Right ventricle myocardium inferior (tissue), 1 donor: Measurements from ENCODE around the gene PLCXD3. TPM values are rescaled to one million over a fixed set of nuclear protein-coding genes. Genes with fewer than 3 reads are reported as not detected.
"Not testable (repeated sequence)": the region's sequence is repeated elsewhere in the genome, so short reads cannot be mapped to it uniquely, and the experiment has no call there.

ENCODE experiments used
- ATAC-seq: fragments of 200-7000 bp; cut with Tn5 transposase; one replicate; pipeline ENCODE4 v1.9.1; 2020; ENCODE audit warnings: mild to moderate bottlenecking, moderate library complexity
- DNase-seq: peaks from one replicate; pipeline ENCODE4 v3.0.0; 2021; ENCODE audit errors: missing footprints
- intact Hi-C: fragments of 100-400 bp; cut with DNase I; formaldehyde crosslinking; loops from one replicate; pipeline ENCODE4 v1.11.0; 2022
- total RNA-seq: library from RNA; stranded (reverse); fragmentation: NEBNext Ultra II Directional; extraction: Animal tissue kit (Norgen Biotek cat#: 25700); gene quantifications from one replicate; pipeline ENCODE4 v1.2.1, GENCODE V29; 2021
- donor health status: DM: no; HTN: yes; CAD: no; lungs with severe emphysema.

The PLCXD3 gene
- total RNA-seq, 1 donor from 2014 or later = 76.6 TPM

GRCh38 chr5:41325074-41325473 lies 185.3 kb downstream of the PLCXD3 start:
- DNase-seq (no peak), ATAC-seq (no peak)
- intact Hi-C loops = no loop called here

DNA sequence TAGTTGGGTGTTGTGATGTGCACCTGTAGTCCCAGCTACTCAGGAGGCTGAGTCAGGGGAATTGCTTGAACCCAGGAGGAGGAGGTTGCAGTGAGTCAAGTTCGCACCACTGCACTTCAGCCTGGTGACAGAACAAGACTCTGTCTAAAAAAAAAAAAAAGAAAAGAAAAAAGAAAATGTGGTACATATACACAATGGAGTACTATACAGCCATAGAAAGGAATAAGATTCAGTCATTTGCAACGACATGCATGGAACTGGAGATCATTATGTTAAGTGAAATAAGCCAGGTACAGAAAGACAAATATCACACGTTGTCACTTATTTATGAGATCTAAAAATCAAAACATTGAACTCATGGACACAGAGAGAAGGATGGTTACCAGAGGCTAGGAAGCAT lies 187.6 kb downstream of the PLCXD3 start:
- ATAC-seq, DNase-seq, intact Hi-C loops: not testable (repeated sequence)

DNA sequence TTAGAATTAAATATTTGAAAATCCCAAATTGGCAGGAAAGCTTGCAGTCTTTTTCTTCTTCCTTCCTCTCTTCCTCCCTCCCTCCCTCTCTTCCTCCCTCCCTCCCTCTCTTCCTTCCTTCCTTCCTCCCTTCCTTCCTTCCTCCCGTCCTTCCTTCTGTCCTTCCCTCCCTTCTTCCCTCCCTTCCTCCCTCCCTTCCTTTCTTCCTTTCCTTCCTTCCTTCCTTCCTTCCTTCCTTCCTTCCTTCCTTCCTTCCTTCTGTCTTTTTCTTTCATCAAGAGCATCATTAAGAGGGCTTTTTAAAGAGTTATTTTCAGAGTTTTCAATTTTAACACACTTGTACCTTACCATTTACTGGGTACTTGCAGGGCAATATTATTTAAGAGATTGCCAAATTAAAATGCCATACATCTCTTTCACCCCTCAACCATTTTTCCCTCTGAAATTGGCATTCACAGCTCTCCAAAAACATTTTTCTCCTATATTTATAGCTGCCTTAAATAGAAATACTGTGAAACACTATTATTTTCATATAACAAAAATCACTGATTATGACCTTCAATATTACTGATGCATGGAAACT lies 197.8 kb downstream of the PLCXD3 start:
- ATAC-seq (no peak), DNase-seq (no peak)
- intact Hi-C loops = no loop called here

- intact Hi-C loops = no loop called here
- no peak for DNase-seq
- no peak for ATAC-seq
Measured at GRCh38 chr5:41312066-41312465, 198.3 kb downstream of the PLCXD3 start.

GRCh38 chr5:41309275-41309674 lies 201.1 kb downstream of the PLCXD3 start:
- ATAC-seq (no peak), DNase-seq (no peak)
- intact Hi-C loops = no loop called here

DNA sequence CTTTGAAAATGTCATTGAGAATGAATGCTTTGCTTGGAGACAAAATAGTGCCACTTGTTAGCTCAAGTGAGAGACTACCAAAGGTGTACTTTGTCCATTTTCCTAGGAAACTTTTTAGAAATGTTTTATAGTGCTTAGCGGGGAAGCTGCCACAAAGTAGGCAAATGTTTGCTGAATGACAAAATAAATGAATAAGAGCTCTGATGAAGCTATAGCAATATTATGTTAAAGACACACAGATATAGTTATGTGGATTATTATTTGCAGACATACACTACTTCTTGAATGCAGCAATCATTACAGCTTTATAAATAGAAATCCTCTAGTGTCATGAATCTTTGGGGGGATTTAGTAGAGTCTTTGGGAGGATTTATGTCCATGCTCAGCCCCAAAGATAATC lies 204.4 kb downstream of the PLCXD3 start:
- no peak for ATAC-seq
- no peak for DNase-seq

GRCh38 chr5:41305056-41305455 lies 205.3 kb downstream of the PLCXD3 start:
- intact Hi-C loops = no loop called here
- ATAC-seq = no peak

More for the DNA sequence above, 204.4 kb downstream of the PLCXD3 start:
- intact Hi-C loops = no loop called here

DNA sequence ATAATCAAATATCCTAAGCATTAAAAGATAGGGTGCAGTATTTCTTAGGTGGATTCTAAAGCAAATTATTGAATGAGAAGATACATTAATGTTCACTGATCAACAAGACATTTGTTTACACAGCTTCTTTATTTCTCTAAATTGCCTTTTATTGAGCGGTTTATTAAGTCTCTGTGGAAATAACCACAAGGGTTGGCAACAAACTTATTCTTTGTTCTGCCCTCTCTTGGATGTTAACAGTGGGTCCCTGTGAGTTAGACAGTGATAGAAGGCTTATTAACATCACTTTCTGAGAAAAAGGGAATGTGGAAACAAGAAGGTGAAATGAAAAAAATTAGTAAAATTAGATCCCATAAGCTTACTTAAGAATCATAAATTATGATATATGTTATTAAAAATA lies 214.3 kb downstream of the PLCXD3 start:
- DNase-seq (no peak), ATAC-seq (no peak)
- intact Hi-C loops = no loop called here

More at GRCh38 chr5:41305056-41305455, 205.3 kb downstream of the PLCXD3 start:
- no peak for DNase-seq

- intact Hi-C loops = no loop called here
- no peak for DNase-seq
- no peak for ATAC-seq
Measured at GRCh38 chr5:41291323-41291722, 219.1 kb downstream of the PLCXD3 start.

DNA sequence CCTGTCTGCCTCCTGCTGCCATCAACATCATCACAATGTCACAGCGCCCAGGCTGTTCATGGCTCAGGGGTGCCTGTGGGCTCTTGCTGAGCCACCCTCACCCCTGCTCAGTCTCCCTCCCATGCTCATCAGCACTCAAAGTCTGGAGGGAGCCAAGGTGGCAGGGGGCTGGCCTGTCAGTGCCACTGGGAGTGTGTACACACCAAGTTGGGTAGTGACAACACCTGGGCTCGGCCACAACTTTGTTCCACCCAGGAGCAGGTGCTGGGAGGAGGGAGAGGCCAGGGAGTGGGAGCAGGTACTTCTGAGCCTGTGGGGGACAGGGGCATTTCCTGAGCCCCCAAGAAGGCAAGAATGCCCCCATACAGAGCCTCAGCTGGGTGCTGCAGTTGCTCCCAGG lies 219.6 kb downstream of the PLCXD3 start:
- intact Hi-C loops = no loop called here
- no peak for DNase-seq
- ATAC-seq = no peak

DNA sequence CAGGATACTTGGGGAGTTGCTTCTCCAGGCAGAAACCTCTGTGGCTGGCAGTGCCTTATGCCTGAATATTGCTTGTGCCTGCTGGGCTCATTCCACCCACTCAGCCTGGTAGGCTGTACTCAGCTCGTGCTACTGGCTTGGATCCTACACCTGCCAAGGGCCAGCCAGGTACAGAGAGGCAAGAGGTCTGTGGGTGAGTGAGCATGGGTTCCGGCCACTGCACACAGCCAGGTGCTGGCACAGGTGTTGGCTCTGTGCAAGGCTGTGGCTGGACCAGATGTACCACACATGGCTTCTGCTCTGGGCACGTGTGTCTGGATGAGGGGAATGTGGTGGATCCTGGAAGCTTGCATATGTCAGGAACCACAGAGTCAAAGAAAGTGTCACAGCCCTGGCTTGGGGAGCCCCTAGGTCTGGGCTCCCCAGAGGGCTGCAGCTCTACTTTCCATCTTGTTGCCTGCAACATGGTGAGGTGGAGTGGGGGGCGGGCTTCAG lies 220.4 kb downstream of the PLCXD3 start:
- DNase-seq (peak; percentile 55), ATAC-seq (no peak)
- intact Hi-C loops = loop anchor here (10.0 kb wide), 1 partner anchor 545 kb away; no protein-coding TSS in a partner anchor

GRCh38 chr5:41286696-41287095 lies 223.7 kb downstream of the PLCXD3 start:
- DNase-seq (no peak), ATAC-seq (peak; percentile 19)
- intact Hi-C loops = loop anchor here (10.0 kb wide), 1 partner anchor 548 kb away; no protein-coding TSS in a partner anchor

DNA sequence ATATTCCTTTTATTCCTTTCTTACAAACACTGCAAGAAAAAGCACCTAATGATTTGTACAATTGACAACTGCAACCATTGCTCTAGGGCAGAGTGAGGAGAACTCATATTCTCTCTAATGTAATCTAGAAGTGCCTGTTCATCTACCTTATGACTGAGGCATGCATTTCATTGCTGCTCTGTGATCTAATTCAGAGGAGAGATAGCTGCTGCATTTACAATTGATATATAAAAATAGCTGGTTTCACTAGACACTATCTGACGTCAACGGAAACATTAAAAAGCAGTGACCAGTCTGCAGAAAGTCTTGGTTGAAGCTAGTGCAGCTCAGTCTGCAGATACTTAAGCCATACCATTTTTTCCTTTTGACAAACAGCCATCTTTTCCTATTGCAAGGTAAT lies 224.2 kb downstream of the PLCXD3 start:
- ATAC-seq (peak; percentile 16), DNase-seq (no peak)
- intact Hi-C loops = loop anchor here (10.0 kb wide), 1 partner anchor 549 kb away; no protein-coding TSS in a partner anchor

DNA sequence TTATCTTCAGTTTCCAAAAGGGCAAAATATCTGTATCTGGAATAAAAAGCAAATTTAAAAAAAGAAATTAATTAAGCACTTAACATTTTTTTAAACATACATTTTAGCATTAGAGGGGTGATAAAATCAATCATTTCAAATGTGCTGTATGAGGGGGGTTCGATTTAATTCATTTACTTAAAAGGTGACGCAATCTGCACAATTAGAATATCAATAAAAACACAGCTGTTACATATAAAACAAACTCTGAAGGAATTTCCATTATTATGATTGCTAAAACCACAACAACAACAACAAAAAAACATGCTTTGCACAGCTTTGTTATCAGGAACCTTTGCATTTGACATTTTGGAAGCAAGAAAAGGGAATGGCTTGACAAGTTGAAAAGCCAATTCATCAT lies 225.5 kb downstream of the PLCXD3 start:
- intact Hi-C loops = loop anchor here (10.0 kb wide), 1 partner anchor 550 kb away; no protein-coding TSS in a partner anchor
- no peak for DNase-seq
- ATAC-seq = no peak

GRCh38 chr5:41281215-41281810 lies 229.1 kb downstream of the PLCXD3 start:
- intact Hi-C loops = loop anchor here (10.0 kb wide), 1 partner anchor 553 kb away; no protein-coding TSS in a partner anchor
- ATAC-seq = no peak
- no peak for DNase-seq

- ATAC-seq (no peak), DNase-seq (no peak)
- intact Hi-C loops = no loop called here
Measured at GRCh38 chr5:41279040-41279439, 231.4 kb downstream of the PLCXD3 start.

DNA sequence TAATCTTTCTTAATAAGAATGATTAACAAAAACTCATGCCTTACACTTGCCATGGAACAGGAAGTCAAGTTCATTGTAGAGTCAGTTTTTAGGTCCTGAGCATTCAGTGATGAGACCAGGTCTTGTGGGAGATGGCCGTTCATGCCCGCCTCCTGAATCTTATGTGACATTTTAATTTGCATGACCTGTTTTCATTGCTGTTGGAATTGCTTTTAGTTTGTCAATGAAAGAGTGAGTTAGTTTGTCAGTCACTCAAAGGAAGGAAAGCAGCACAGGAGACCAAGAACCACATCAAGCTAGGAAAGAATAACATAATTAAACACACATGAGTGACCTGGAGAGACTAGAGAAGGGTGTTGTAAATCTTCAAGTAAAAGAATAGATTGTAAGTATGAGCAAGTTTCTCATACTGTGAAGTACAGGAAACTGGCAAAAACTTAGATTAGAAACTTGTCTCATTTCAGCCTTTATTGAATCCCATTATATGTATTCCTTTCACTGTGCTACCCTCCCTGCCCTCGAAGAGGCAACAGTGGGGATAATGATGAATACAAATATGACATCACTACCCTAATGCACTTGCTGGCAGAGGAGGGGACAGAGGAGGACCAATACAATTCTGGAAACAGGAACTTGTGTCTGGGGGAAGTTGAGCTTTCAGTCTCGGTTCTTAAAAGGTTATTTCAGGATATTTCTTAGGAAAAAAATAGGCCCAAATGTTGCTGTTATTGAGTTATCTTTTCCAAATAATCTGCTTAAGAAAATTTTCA lies 232.7 kb downstream of the PLCXD3 start:
- intact Hi-C loops = no loop called here
- ATAC-seq = no peak
- no peak for DNase-seq

- ATAC-seq (no peak), DNase-seq (no peak)
- intact Hi-C loops = no loop called here
Measured at GRCh38 chr5:41275813-41276512, 234.4 kb downstream of the PLCXD3 start.
